HepG2 (cell line): ENCODE measurements around the gene EIF4G3. TPM values are rescaled to one million over a fixed set of nuclear protein-coding genes. Genes with fewer than 3 reads are reported as not detected.

ENCODE experiments used
- ATAC-seq: fragments of 200-7000 bp; cut with Tn5 transposase; 3 replicates; pipeline ENCODE4 v1.9.1; 2020; ENCODE audit warnings: mild to moderate bottlenecking, moderate library complexity
- BruUV-seq: library from RNA; stranded (reverse); fragments of 400-500 nt; replicated peaks from 2 replicates; lab custom pipeline; 2021; lab: Mats Ljungman, UMichigan
- CTCF ChIA-PET: fragments of 300-600 bp; formaldehyde crosslinking; extraction: SDS; loops from one replicate; lab custom pipeline; 2021; ENCODE audit warnings: low total read pairs, inconsistent platforms, low intra/inter-chr PET ratio; lab: Yijun Ruan, JAX
- POLR2A ChIA-PET: fragments of 350-600 bp; sonication (Branson Sonifier 250); formaldehyde crosslinking; loops from one replicate; lab custom pipeline; 2020; ENCODE audit warnings: antibody characterized with exemption, inconsistent platforms; lab: Yijun Ruan, JAX
- DNase-seq: peaks from one replicate; pipeline ENCODE4 v3.0.0-alpha.2; 2015; ENCODE audit warnings: low spot score
- FAIRE-seq: peaks from 3 replicates; lab custom pipeline; 2011; peaks lifted over from hg19 to GRCh38; lab: Jason Lieb, UNC
- H2AFZ ChIP-seq: one replicate; pipeline ENCODE4 v1.6.1; 2011; ENCODE audit warnings: low read length, inconsistent platforms
- H3K27ac ChIP-seq: fragments of 300-600 bp; 3 replicates; pipeline ENCODE4 v1.8.0; 2011; ENCODE audit warnings: mixed run types, mild to moderate bottlenecking, mixed read lengths, low read length, inconsistent platforms; ENCODE audit not compliant: insufficient read depth; ENCODE audit errors: extremely low read length
- H3K27me3 ChIP-seq, 2 experiments: fragments of 200-600 bp in 1 of 2; 2 replicates in 1 of 2; 3 replicates in 1 of 2; pipeline versions ENCODE4 v1.6.0 to v1.8.0; 2011; ENCODE audit warnings: low read length in 2 of 2, mild to moderate bottlenecking in 2 of 2, moderate library complexity in 2 of 2, inconsistent platforms in 1 of 2; ENCODE audit not compliant: insufficient read depth in 2 of 2, control insufficient read depth in 1 of 2
- H3K36me3 ChIP-seq, 2 experiments: fragments of 200-600 bp in 1 of 2; replicated peaks in 1 of 2; 2 replicates in 1 of 2; 3 replicates in 1 of 2; pipeline versions ENCODE4 v1.5.1 to v1.8.0; 2011; ENCODE audit warnings: low read length in 2 of 2, inconsistent platforms in 1 of 2; ENCODE audit not compliant: insufficient read depth in 2 of 2, control insufficient read depth in 1 of 2
- H3K4me1 ChIP-seq: 2 replicates; pipeline ENCODE4 v1.5.1; 2012; ENCODE audit warnings: low read length, inconsistent platforms; ENCODE audit not compliant: insufficient read depth
- H3K4me2 ChIP-seq: 2 replicates; pipeline ENCODE4 v1.6.0; 2011; ENCODE audit warnings: low read depth, low read length, inconsistent platforms
- H3K4me3 ChIP-seq, 3 experiments: fragments of 200-600 bp in 1 of 3; sonication (generic), shearing (Covaris generic) in 1 of 3; replicated peaks in 1 of 3; 2 replicates each; pipeline ENCODE4 v1.5.1; 2011 to 2016; ENCODE audit warnings: low read length in 3 of 3, inconsistent platforms in 2 of 3, low read depth in 2 of 3, mild to moderate bottlenecking in 2 of 3, control low read depth in 1 of 3, mixed read lengths in 1 of 3; ENCODE audit not compliant: insufficient read depth in 1 of 3
- H3K79me2 ChIP-seq: one replicate; pipeline ENCODE4 v1.6.1; 2011; ENCODE audit warnings: low read length, inconsistent platforms; ENCODE audit not compliant: insufficient read depth
- H3K9ac ChIP-seq: 2 replicates; pipeline ENCODE4 v1.6.0; 2011; ENCODE audit warnings: mild to moderate bottlenecking, low read depth, low read length, inconsistent platforms; ENCODE audit not compliant: insufficient read depth
- H3K9me3 ChIP-seq: 2 replicates; pipeline ENCODE4 v1.5.1; 2012; ENCODE audit warnings: mild to moderate bottlenecking, low read length
- H4K20me1 ChIP-seq: 2 replicates; pipeline ENCODE4 v1.6.0; 2011; ENCODE audit warnings: inconsistent platforms, mild to moderate bottlenecking, low read length, moderate library complexity; ENCODE audit not compliant: insufficient read depth
- MXD1 ChIP-seq: sonication (generic); formaldehyde crosslinking; IDR thresholded peaks from 2 replicates; pipeline ENCODE4 v1.4.0; 2020; ENCODE audit warnings: mild to moderate bottlenecking, missing genetic modification reagents
- SIN3B ChIP-seq: fragments of 150-350 bp; IDR thresholded peaks from 2 replicates; pipeline ENCODE4 v1.6.1; 2014; ENCODE audit warnings: low read length
- ZNF644 ChIP-seq: IDR thresholded peaks from 2 replicates; pipeline ENCODE4 v1.6.1; 2016; ENCODE audit warnings: low read depth
- ZNF780A ChIP-seq: sonication (generic); formaldehyde crosslinking; IDR thresholded peaks from 2 replicates; pipeline ENCODE4 v1.8.0; 2022; ENCODE audit warnings: mild to moderate bottlenecking, missing genetic modification reagents, moderate library complexity
- WGBS: methylation state at CpG from one replicate; pipeline ENCODE4 v1.1.6; 2017; ENCODE audit warnings: low lambda C conversion rate; 5-methylcytosine and 5-hydroxymethylcytosine counted together
- in situ Hi-C: cut with HindIII; loops from 2 replicates; pipeline ENCODE4 v1.10.0; 2017; ENCODE audit warnings: low pct_unique_long_range_greater_than_20kb; ENCODE audit not compliant: extremely low pct_ligation_motif_present
- intact Hi-C: fragments of 100-400 bp; cut with micrococcal nuclease; formaldehyde crosslinking; loops from one replicate; pipeline ENCODE4 v1.10.0; 2022; ENCODE audit not compliant: unreplicated experiment
- polyA plus RNA-seq, 8 experiments: library from polyadenylated mRNA; depleted of rRNA in 3 of 8; stranded (reverse) in 7 of 8; unstranded in 1 of 8; fragments of >200 nt; fragmentation: Illumina TruSeq in 4 of 8; extraction: Trizol in 4 of 8; gene quantifications; 2 replicates each; pipeline versions ENCODE4 v1.2.1 to v1.2.3, GENCODE V29; 2011 to 2016; ENCODE audit warnings: low read depth in 4 of 8, missing spikeins in 1 of 8, mixed read lengths in 1 of 8; ENCODE audit not compliant: insufficient read depth in 1 of 8
- total RNA-seq, 5 experiments: library from RNA; depleted of rRNA; stranded (reverse); fragments of >200 nt; fragmentation: Illumina TruSeq; extraction: Trizol; gene quantifications; 2 replicates each; pipeline ENCODE4 v1.2.3, GENCODE V29; 2016; ENCODE audit warnings: low read depth in 1 of 5
- TF ChIP-seq, protein P1 (sequence below): sonication (generic); formaldehyde crosslinking; IDR thresholded peaks from 2 replicates; pipeline ENCODE4 v1.5.0; 2020; ENCODE audit warnings: mild to moderate bottlenecking, missing genetic modification reagents, borderline replicate concordance

EIF4G3 gene
- total and polyA plus RNA-seq, 2 of the 13 experiments (the other 11 are each of a cell fraction or from before 2014, with no cell fraction given): 22.2 to 27.6 TPM

DNA sequence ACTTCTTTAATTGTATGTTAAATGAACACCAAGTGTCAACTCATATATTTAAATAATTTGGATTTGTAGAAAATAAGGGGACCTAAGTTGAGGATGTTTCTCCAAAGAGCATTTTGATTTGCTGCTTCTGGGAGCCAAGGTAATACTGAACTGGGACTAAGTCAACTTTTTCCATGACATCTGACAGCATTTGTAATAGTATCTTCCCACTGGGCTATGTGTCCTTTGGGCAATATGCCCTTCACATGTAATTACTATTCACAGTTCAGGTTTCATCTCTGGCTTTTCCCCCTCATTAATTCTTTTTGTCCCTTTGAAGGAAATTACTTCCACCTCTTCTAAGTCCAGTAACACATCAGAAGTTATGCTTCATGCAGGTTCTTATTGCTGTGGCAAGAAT, 352.9 kb downstream of the EIF4G3 start (continued):
- TF ChIP-seq, protein P1, sequence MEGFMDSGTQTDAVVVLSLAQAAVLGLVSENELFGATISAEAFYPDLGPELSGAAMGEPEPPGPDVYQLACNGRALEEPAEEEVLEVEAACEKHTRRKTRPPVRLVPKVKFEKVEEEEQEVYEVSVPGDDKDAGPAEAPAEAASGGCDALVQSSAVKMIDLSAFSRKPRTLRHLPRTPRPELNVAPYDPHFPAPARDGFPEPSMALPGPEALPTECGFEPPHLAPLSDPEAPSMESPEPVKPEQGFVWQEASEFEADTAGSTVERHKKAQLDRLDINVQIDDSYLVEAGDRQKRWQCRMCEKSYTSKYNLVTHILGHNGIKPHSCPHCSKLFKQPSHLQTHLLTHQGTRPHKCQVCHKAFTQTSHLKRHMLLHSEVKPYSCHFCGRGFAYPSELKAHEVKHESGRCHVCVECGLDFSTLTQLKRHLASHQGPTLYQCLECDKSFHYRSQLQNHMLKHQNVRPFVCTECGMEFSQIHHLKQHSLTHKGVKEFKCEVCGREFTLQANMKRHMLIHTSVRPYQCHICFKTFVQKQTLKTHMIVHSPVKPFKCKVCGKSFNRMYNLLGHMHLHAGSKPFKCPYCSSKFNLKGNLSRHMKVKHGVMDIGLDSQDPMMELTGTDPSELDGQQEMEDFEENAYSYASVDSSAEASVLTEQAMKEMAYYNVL (CRISPR knock-in tag): no peak

DNA sequence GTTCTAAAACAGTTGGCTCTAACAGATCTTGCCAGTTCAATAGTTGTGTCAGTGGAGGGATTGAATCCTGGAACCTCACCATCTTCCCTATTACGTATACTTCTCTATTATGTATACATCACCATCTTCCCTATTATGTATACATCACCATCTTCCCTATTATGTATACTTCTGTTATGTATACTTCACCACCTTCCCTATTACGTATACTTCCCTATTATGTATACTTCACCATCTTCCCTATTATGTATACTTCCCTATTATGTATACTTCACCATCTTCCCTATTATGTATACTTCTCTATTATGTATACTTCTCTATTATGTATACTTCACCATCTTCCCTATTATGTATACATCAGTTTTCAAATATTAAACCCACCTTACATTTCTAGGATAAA, 355.2 kb downstream of the EIF4G3 start:
- Histone ChIP-seq H3K4me3 (no peak overlapping the region), H3K4me2 (no peak overlapping the region), H3K27ac (no peak overlapping the region), H3K79me2 (no peaks in the 10 kb centered on the region), H3K9me3 (no peaks in the 10 kb centered on the region), H2AFZ (no peak overlapping the region), H3K36me3 (peaks cover 3 to 24% of the 10 kb centered on the region in 2 experiments; a peak in 4 of 5 replicates), H3K4me1 (no peaks in the 10 kb centered on the region), H4K20me1 (no peaks in the 10 kb centered on the region), H3K27me3 (no peaks in the 10 kb centered on the region), H3K9ac (no peak overlapping the region)
- FAIRE-seq: no peak
- ATAC-seq: no peak
- WGBS: 50% methylated on average over 2 of the region's 2 CpGs
- ChIA-PET POLR2A (no interaction called here), CTCF (no interaction called here)
- in situ Hi-C loops: no loop called here
- TF ChIP-seq ZNF780A (no peak), MXD1 (CRISPR knock-in tag) (no peak), SIN3B (no peak), ZNF644 (no peak)
- TF ChIP-seq, all 625 proteins: peak for 0
- intact Hi-C loops: no loop called here
- DNase-seq: no peak
- BruUV-seq: no TSS peak
